ENCODE measurements around the gene KRTAP10-3. TPM values are rescaled to one million over a fixed set of nuclear protein-coding genes. Genes with fewer than 3 reads are reported as not detected.

KRTAP10-3 gene
- total and polyA plus RNA-seq, 9 of the 15 experiments (the other 6 are each of a cell fraction or from before 2014, with no cell fraction given): not detected

GRCh38 chr21:44593598-44594405 lies 35.2 kb upstream of the KRTAP10-3 start (continued):
- peak; percentile 31 to 59; a peak in 2 of 4 replicates for TF ChIP-seq MNT (conservative IDR thresholded peaks at IDR 0.05)
- TF ChIP-seq MBD1 (CRISPR knock-in tag; IDR thresholded peaks at IDR 0.05): no peak
- no peak for TF ChIP-seq ZNF277 (CRISPR knock-in tag; IDR thresholded peaks at IDR 0.05; ENCODE audit: borderline replicate concordance)
- TF ChIP-seq ZNF197 (CRISPR knock-in tag; IDR thresholded peaks at IDR 0.05; ENCODE audit: low read depth): 0 out of 2 replicates have a peak, but pooled peaks have one; percentile 40
- TF ChIP-seq ZNF318 (IDR thresholded peaks at IDR 0.05; ENCODE audit: borderline replicate concordance in 1 of 2, low read depth in 1 of 2): peak in 1 of 2 experiments; percentile 44; a peak in 1 of 4 replicates
- TF ChIP-seq MTA2 (IDR thresholded peaks at IDR 0.05; ENCODE audit: low read depth): peak; percentile 92
- TF ChIP-seq ZNF830 (CRISPR knock-in tag; IDR thresholded peaks at IDR 0.05): no peak
- TF ChIP-seq ZNF395 (CRISPR knock-in tag; IDR thresholded peaks at IDR 0.05): peak; percentile 91
- TF ChIP-seq KAT2B (IDR thresholded peaks at IDR 0.05; ENCODE audit: low read depth, low read length): peak; percentile 39
- peak; percentile 31; the same call in 1 of the 2 replicates for TF ChIP-seq CREM (IDR thresholded peaks at IDR 0.05; ENCODE audit: low read depth)
- TF ChIP-seq YBX1 (IDR thresholded peaks at IDR 0.05): no peak
